Measurements from ENCODE around the gene TMED8.

Gene TMED8

DNA sequence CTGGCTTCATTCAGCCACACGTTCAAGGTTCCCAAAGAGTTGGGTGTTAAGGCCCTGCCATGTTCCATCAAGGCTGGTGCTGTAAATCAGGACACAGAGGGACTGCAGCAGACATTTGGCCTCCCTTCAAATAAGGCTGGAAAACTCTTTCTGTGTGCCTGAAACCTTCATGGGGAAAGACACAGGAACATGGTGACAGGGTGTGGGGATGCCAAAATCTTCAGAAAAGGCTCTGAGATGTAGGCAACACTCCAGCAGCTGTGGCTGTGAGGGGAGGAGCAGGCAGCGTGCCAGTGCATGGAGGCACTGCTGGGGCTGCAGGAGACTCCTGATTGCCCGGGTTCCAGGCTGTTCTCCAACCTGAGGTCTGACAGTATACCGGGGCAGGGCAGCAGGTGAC, 71.2 kb downstream of the TMED8 start:
- no peaks in the 10 kb centered on the region for H3K27me3 ChIP-seq (ENCODE audit: control insufficient read depth, insufficient read depth, low read length, poor library complexity, severe bottlenecking)
- no peaks in the 10 kb centered on the region for H3K9me3 ChIP-seq (ENCODE audit: control insufficient read depth, low read length)
- no peak overlapping the region for H3K4me3 ChIP-seq (ENCODE audit: insufficient read depth, low read depth, low read length)
- H3K4me1 ChIP-seq (ENCODE audit: control insufficient read depth, insufficient read depth, low read length), result peaks cover 27% of the 10 kb centered on the region
- WGBS, 2 experiments, result 94 to 95% methylated on average over 4 of the region's 4 CpGs
- peak overlapping the region; percentile 96 for H3K27ac ChIP-seq (ENCODE audit: insufficient read depth, low read depth, low read length, poor library complexity, severe bottlenecking)
- no peaks in the 10 kb centered on the region for H3K36me3 ChIP-seq (ENCODE audit: control insufficient read depth, insufficient read depth, low read length)

DNA sequence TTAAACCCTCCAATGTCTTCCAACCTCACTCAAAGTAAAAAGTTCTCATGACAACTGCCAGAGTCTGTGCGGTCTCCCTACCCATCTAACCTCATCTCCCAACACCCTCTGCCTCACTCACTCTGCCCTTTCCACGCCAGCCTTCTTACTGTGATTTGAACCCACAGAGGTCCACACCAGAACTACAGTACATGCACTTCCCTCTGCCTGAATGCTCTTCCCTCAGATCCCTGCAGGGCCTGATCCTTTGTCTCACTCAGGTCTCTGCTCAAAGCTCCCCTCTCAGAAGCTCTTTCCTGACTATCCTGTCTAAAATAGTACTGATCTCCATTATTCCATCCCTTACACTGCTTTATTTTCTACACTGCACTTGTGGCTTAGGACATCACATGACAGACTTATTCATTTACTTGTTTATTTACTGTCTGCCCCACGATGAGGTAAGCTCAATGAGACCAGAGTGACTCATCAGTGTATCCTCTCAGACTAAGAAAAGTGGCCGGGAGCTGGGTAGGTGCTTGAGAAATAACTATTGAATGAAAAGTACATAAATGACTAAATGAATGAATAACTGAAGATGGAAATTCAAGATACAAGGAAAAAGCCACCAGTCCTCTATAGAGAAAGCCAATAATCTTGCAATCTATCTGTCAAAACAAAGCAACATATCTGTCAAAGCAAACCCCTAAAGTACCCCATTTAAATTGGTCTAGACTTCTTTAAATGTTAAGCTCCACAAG, 73.3 kb downstream of the TMED8 start:
- H3K9me3 ChIP-seq (ENCODE audit: control insufficient read depth, low read length), result no peaks in the 10 kb centered on the region
- H3K27me3 ChIP-seq (ENCODE audit: control insufficient read depth, insufficient read depth, low read length, poor library complexity, severe bottlenecking), result no peaks in the 10 kb centered on the region
- H3K4me3 ChIP-seq (ENCODE audit: insufficient read depth, low read depth, low read length), result no peak overlapping the region
- H3K27ac ChIP-seq (ENCODE audit: insufficient read depth, low read depth, low read length, poor library complexity, severe bottlenecking), result no peak overlapping the region
- 84 to 89% methylated on average over 4 of the region's 4 CpGs for WGBS, 2 experiments
- peaks cover 27% of the 10 kb centered on the region for H3K4me1 ChIP-seq (ENCODE audit: control insufficient read depth, insufficient read depth, low read length)
- H3K36me3 ChIP-seq (ENCODE audit: control insufficient read depth, insufficient read depth, low read length), result no peaks in the 10 kb centered on the region

DNA sequence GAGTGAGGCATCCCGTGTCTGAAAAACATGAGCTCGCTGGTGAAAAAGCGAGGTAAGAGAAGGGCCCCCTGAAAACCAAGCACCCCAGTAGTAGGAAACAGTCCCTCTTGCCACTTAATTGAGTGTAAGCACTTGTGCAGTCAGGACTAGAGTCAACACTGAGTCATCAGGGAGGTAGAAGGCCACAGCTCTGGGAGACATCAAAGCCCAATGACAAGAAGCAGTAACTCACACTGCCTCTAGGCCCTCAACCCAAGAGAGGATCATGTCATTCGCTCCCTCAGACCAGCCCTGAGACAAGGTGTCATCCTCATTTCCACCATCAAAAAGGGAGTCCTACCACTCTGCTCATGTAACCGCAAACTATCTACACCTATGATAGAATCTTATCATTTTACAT, 74.0 kb downstream of the TMED8 start:
- no peak overlapping the region for H3K4me3 ChIP-seq (ENCODE audit: insufficient read depth, low read depth, low read length)
- no peaks in the 10 kb centered on the region for H3K9me3 ChIP-seq (ENCODE audit: control insufficient read depth, low read length)
- WGBS, 2 experiments, result 93 to 94% methylated on average over 5 of the region's 5 CpGs
- no peaks in the 10 kb centered on the region for H3K36me3 ChIP-seq (ENCODE audit: control insufficient read depth, insufficient read depth, low read length)
- H3K27me3 ChIP-seq (ENCODE audit: control insufficient read depth, insufficient read depth, low read length, poor library complexity, severe bottlenecking), result no peaks in the 10 kb centered on the region
- H3K27ac ChIP-seq (ENCODE audit: insufficient read depth, low read depth, low read length, poor library complexity, severe bottlenecking), result no peak overlapping the region
- H3K4me1 ChIP-seq (ENCODE audit: control insufficient read depth, insufficient read depth, low read length), result peaks cover 27% of the 10 kb centered on the region

DNA sequence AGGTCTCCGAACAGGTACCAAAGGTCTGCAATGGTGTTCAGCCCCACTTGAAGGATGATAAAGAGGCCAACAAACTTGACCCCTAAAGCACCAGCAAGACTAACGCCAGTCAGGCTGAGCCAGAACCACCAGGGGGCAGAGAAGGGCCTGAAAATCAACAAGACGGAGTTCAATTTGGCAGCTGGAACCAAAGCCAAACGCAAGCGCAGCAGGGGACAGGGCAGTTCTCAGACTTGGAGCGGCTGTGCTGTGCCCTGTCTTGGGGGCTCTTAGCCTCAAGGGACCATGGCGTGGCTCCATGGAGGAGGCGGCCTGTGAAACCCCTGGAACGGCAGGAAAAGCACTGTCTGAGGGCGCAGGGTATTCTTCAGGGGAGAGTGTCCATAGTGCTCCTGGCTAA, 75.8 kb downstream of the TMED8 start:
- H3K27ac ChIP-seq (ENCODE audit: insufficient read depth, low read depth, low read length, poor library complexity, severe bottlenecking), result no peak overlapping the region
- H3K36me3 ChIP-seq (ENCODE audit: control insufficient read depth, insufficient read depth, low read length), result no peaks in the 10 kb centered on the region
- H3K9me3 ChIP-seq (ENCODE audit: control insufficient read depth, low read length), result no peaks in the 10 kb centered on the region
- no peak overlapping the region for H3K4me3 ChIP-seq (ENCODE audit: insufficient read depth, low read depth, low read length)
- no peaks in the 10 kb centered on the region for H3K27me3 ChIP-seq (ENCODE audit: control insufficient read depth, insufficient read depth, low read length, poor library complexity, severe bottlenecking)
- WGBS, 2 experiments, result 49 to 51% methylated on average over 10 of the region's 10 CpGs
- H3K4me1 ChIP-seq (ENCODE audit: control insufficient read depth, insufficient read depth, low read length), result peaks cover 13% of the 10 kb centered on the region

DNA sequence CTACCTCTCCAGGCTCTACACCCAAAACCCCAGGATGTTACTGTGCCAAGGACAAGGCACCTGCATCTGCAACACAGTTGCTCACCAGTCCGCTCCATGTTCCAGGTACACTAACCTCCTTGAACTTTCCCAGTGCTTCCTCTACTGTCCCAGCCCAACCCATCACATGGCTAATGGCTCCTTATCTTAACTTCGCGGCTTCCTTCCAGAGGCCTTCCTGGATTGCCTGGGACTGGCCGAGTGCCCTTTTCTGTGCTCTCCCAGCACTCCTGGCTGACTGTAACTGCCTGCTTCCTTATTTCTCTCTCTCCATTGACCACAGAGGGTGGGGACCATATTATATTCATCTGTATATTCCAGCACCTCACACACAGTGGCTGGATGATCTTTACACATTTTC, 77.1 kb downstream of the TMED8 start:
- H3K4me1 ChIP-seq (ENCODE audit: control insufficient read depth, insufficient read depth, low read length), result peaks cover 4% of the 10 kb centered on the region
- 92 to 95% methylated on average over 4 of the region's 4 CpGs for WGBS, 2 experiments
- H3K9me3 ChIP-seq (ENCODE audit: control insufficient read depth, low read length), result no peaks in the 10 kb centered on the region
- no peaks in the 10 kb centered on the region for H3K27me3 ChIP-seq (ENCODE audit: control insufficient read depth, insufficient read depth, low read length, poor library complexity, severe bottlenecking)
- peaks cover 3% of the 10 kb centered on the region for H3K36me3 ChIP-seq (ENCODE audit: control insufficient read depth, insufficient read depth, low read length)
- no peak overlapping the region for H3K27ac ChIP-seq (ENCODE audit: insufficient read depth, low read depth, low read length, poor library complexity, severe bottlenecking)
- H3K4me3 ChIP-seq (ENCODE audit: insufficient read depth, low read depth, low read length), result no peak overlapping the region

DNA sequence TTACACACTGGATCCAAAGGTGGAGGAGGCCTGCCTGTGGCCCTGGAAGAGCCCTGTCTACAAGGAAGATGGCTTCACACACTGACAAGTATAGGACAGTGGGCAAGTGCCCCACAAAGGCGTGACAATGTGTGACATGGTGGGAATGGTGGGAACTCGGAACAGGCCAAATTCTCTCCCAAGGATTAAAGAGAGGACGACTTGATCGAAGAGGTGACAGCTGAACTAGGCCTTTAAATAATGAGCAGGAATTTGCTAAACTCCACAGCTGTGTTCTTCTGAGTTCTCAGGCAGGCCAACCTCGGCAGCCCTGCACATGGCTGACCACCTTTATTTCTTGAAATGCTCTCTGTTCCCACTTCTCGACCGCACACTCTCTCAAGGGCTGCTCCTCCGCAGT, 80.0 kb downstream of the TMED8 start:
- peaks cover 12% of the 10 kb centered on the region for H3K36me3 ChIP-seq (ENCODE audit: control insufficient read depth, insufficient read depth, low read length)
- H3K4me1 ChIP-seq (ENCODE audit: control insufficient read depth, insufficient read depth, low read length), result peaks cover 4% of the 10 kb centered on the region
- no peaks in the 10 kb centered on the region for H3K27me3 ChIP-seq (ENCODE audit: control insufficient read depth, insufficient read depth, low read length, poor library complexity, severe bottlenecking)
- no peaks in the 10 kb centered on the region for H3K9me3 ChIP-seq (ENCODE audit: control insufficient read depth, low read length)
- H3K4me3 ChIP-seq (ENCODE audit: insufficient read depth, low read depth, low read length), result no peak overlapping the region
- no peak overlapping the region for H3K27ac ChIP-seq (ENCODE audit: insufficient read depth, low read depth, low read length, poor library complexity, severe bottlenecking)
- 94 to 95% methylated on average over 8 of the region's 8 CpGs for WGBS, 2 experiments

DNA sequence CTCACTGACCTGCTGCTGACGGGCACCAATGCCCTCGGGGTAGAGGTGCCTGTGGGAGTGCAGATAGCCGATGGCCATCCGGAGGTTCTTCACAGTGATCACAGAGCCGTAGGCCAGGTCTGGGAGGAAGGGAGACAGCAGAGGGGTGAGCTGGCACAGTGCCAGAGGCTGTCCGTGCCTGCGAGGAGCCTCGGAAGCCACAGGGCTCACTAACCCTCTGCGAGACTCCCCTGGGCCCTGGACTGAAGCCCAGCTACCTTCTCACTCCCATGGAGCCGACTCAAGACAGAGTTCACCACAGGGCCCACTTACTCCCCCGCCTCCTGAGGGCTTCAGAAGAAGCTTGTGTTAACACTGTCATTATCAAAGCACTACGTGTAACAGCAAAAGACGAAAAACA, 80.7 kb downstream of the TMED8 start:
- H3K27me3 ChIP-seq (ENCODE audit: control insufficient read depth, insufficient read depth, low read length, poor library complexity, severe bottlenecking), result no peaks in the 10 kb centered on the region
- H3K36me3 ChIP-seq (ENCODE audit: control insufficient read depth, insufficient read depth, low read length), result peaks cover 12% of the 10 kb centered on the region
- no peak overlapping the region for H3K4me3 ChIP-seq (ENCODE audit: insufficient read depth, low read depth, low read length)
- no peaks in the 10 kb centered on the region for H3K9me3 ChIP-seq (ENCODE audit: control insufficient read depth, low read length)
- peaks cover under 1% of the 10 kb centered on the region for H3K4me1 ChIP-seq (ENCODE audit: control insufficient read depth, insufficient read depth, low read length)
- no peak overlapping the region for H3K27ac ChIP-seq (ENCODE audit: insufficient read depth, low read depth, low read length, poor library complexity, severe bottlenecking)
- WGBS, 2 experiments, result 93% methylated on average over 13 of the region's 13 CpGs

DNA sequence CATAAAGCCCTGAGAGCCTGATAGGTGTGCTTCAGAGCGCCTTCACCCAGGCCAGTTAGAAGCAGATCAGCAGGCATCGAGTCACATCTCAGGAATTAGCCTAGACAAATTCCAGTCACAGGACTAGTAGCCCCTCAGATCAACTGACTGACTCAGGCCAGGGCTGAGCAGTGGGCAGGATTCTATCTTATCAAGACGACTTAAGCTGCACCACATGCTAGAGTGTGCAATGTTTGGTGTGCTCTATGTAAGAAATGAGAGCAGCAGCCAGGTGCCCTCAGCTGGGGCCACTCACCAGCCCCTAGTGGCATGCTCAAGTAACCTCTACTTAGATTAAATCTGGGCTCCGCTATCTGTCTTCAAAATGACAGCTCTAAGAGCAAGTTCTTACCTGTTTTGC, 86.2 kb downstream of the TMED8 start:
- H3K9me3 ChIP-seq (ENCODE audit: control insufficient read depth, low read length), result no peaks in the 10 kb centered on the region
- peaks cover 15% of the 10 kb centered on the region for H3K36me3 ChIP-seq (ENCODE audit: control insufficient read depth, insufficient read depth, low read length)
- H3K27ac ChIP-seq (ENCODE audit: insufficient read depth, low read depth, low read length, poor library complexity, severe bottlenecking), result no peak overlapping the region
- 94% methylated on average over 4 of the region's 4 CpGs for WGBS, 2 experiments
- no peak overlapping the region for H3K4me3 ChIP-seq (ENCODE audit: insufficient read depth, low read depth, low read length)
- no peaks in the 10 kb centered on the region for H3K27me3 ChIP-seq (ENCODE audit: control insufficient read depth, insufficient read depth, low read length, poor library complexity, severe bottlenecking)
- H3K4me1 ChIP-seq (ENCODE audit: control insufficient read depth, insufficient read depth, low read length), result no peaks in the 10 kb centered on the region

DNA sequence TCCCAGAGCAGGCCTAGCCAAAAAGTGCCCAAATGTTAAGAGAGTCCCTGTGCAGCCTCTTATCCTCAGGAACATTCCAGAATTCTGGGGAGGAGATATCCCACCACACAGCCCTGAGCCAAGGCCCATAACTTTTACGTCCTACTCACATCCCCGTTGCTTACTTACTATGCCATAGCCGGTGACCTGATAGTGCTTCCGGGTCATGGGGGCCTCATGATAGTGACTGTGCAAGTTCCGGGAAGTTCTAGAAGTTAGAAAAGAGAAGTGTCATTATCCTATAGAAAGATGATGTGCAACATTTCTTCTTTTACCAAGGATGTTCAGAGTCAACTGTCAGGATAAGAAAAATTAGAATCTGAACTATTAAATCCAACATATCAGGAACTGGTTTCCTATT, 90.3 kb downstream of the TMED8 start:
- Histone ChIP-seq H3K4me3 (ENCODE audit: insufficient read depth, low read depth, low read length) (no peak overlapping the region), H3K36me3 (ENCODE audit: control insufficient read depth, insufficient read depth, low read length) (peaks cover 9% of the 10 kb centered on the region), H3K27me3 (ENCODE audit: control insufficient read depth, insufficient read depth, low read length, poor library complexity, severe bottlenecking) (no peaks in the 10 kb centered on the region), H3K4me1 (ENCODE audit: control insufficient read depth, insufficient read depth, low read length) (no peaks in the 10 kb centered on the region), H3K9me3 (ENCODE audit: control insufficient read depth, low read length) (no peaks in the 10 kb centered on the region), H3K27ac (ENCODE audit: insufficient read depth, low read depth, low read length, poor library complexity, severe bottlenecking) (no peak overlapping the region)
- WGBS, 2 experiments, result 92 to 99% methylated on average over 5 of the region's 5 CpGs

Data from ectodermal cell (in vitro differentiated cells).